HepG2 (cell line): ENCODE measurements around the gene P2RX1. TPM values are rescaled to one million over a fixed set of nuclear protein-coding genes. Genes with fewer than 3 reads are reported as not detected.

ENCODE experiments used
- ATAC-seq: fragments of 200-7000 bp; cut with Tn5 transposase; 3 replicates; pipeline ENCODE4 v1.9.1; 2020; ENCODE audit warnings: mild to moderate bottlenecking, moderate library complexity
- BruUV-seq: library from RNA; stranded (reverse); fragments of 400-500 nt; replicated peaks from 2 replicates; lab custom pipeline; 2021; lab: Mats Ljungman, UMichigan
- CTCF ChIA-PET: fragments of 300-600 bp; formaldehyde crosslinking; extraction: SDS; loops from one replicate; lab custom pipeline; 2021; ENCODE audit warnings: low total read pairs, inconsistent platforms, low intra/inter-chr PET ratio; lab: Yijun Ruan, JAX
- POLR2A ChIA-PET: fragments of 350-600 bp; sonication (Branson Sonifier 250); formaldehyde crosslinking; loops from one replicate; lab custom pipeline; 2020; ENCODE audit warnings: antibody characterized with exemption, inconsistent platforms; lab: Yijun Ruan, JAX
- DNase-seq: peaks from one replicate; pipeline ENCODE4 v3.0.0-alpha.2; 2015; ENCODE audit warnings: low spot score
- FAIRE-seq: peaks from 3 replicates; lab custom pipeline; 2011; peaks lifted over from hg19 to GRCh38; lab: Jason Lieb, UNC
- H2AFZ ChIP-seq: one replicate; pipeline ENCODE4 v1.6.1; 2011; ENCODE audit warnings: low read length, inconsistent platforms
- H3K27ac ChIP-seq: fragments of 300-600 bp; 3 replicates; pipeline ENCODE4 v1.8.0; 2011; ENCODE audit warnings: mixed run types, mild to moderate bottlenecking, mixed read lengths, low read length, inconsistent platforms; ENCODE audit not compliant: insufficient read depth; ENCODE audit errors: extremely low read length
- H3K27me3 ChIP-seq, 2 experiments: fragments of 200-600 bp in 1 of 2; 2 replicates in 1 of 2; 3 replicates in 1 of 2; pipeline versions ENCODE4 v1.6.0 to v1.8.0; 2011; ENCODE audit warnings: low read length in 2 of 2, mild to moderate bottlenecking in 2 of 2, moderate library complexity in 2 of 2, inconsistent platforms in 1 of 2; ENCODE audit not compliant: insufficient read depth in 2 of 2, control insufficient read depth in 1 of 2
- H3K36me3 ChIP-seq, 2 experiments: fragments of 200-600 bp in 1 of 2; replicated peaks in 1 of 2; 2 replicates in 1 of 2; 3 replicates in 1 of 2; pipeline versions ENCODE4 v1.5.1 to v1.8.0; 2011; ENCODE audit warnings: low read length in 2 of 2, inconsistent platforms in 1 of 2; ENCODE audit not compliant: insufficient read depth in 2 of 2, control insufficient read depth in 1 of 2
- H3K4me1 ChIP-seq: 2 replicates; pipeline ENCODE4 v1.5.1; 2012; ENCODE audit warnings: low read length, inconsistent platforms; ENCODE audit not compliant: insufficient read depth
- H3K4me2 ChIP-seq: 2 replicates; pipeline ENCODE4 v1.6.0; 2011; ENCODE audit warnings: low read depth, low read length, inconsistent platforms
- H3K4me3 ChIP-seq, 3 experiments: fragments of 200-600 bp in 1 of 3; sonication (generic), shearing (Covaris generic) in 1 of 3; replicated peaks in 1 of 3; 2 replicates each; pipeline ENCODE4 v1.5.1; 2011 to 2016; ENCODE audit warnings: low read length in 3 of 3, inconsistent platforms in 2 of 3, low read depth in 2 of 3, mild to moderate bottlenecking in 2 of 3, control low read depth in 1 of 3, mixed read lengths in 1 of 3; ENCODE audit not compliant: insufficient read depth in 1 of 3
- H3K79me2 ChIP-seq: one replicate; pipeline ENCODE4 v1.6.1; 2011; ENCODE audit warnings: low read length, inconsistent platforms; ENCODE audit not compliant: insufficient read depth
- H3K9ac ChIP-seq: 2 replicates; pipeline ENCODE4 v1.6.0; 2011; ENCODE audit warnings: mild to moderate bottlenecking, low read depth, low read length, inconsistent platforms; ENCODE audit not compliant: insufficient read depth
- H3K9me3 ChIP-seq: 2 replicates; pipeline ENCODE4 v1.5.1; 2012; ENCODE audit warnings: mild to moderate bottlenecking, low read length
- H4K20me1 ChIP-seq: 2 replicates; pipeline ENCODE4 v1.6.0; 2011; ENCODE audit warnings: inconsistent platforms, mild to moderate bottlenecking, low read length, moderate library complexity; ENCODE audit not compliant: insufficient read depth
- CEBPZ ChIP-seq: IDR thresholded peaks from 2 replicates; pipeline ENCODE4 v1.6.1; 2012; ENCODE audit warnings: low read length, improper control_type of control experiment
- FOSL1 ChIP-seq: sonication (generic); formaldehyde crosslinking; IDR thresholded peaks from 2 replicates; pipeline ENCODE4 v1.9.0; 2021; ENCODE audit warnings: missing genetic modification reagents, borderline replicate concordance
- FOXO1 ChIP-seq: sonication (generic); formaldehyde crosslinking; IDR thresholded peaks from 2 replicates; pipeline ENCODE4 v1.4.0; 2020; ENCODE audit warnings: missing genetic modification reagents
- HMGA1 ChIP-seq: sonication (generic); formaldehyde crosslinking; conservative IDR thresholded peaks from 2 replicates; pipeline ENCODE4 v1.4.0; 2020; ENCODE audit warnings: missing genetic modification reagents
- HNRNPH1 ChIP-seq: fragments of 200-400 bp; formaldehyde crosslinking; optimal IDR thresholded peaks from 2 replicates; pipeline ENCODE3; 2017; ENCODE audit warnings: mild to moderate bottlenecking, low read depth, low read length
- RCOR2 ChIP-seq: IDR thresholded peaks from 2 replicates; pipeline ENCODE4 v1.6.1; 2016; ENCODE audit warnings: missing biosample characterization, missing genetic modification reagents
- WIZ ChIP-seq: sonication (generic); formaldehyde crosslinking; IDR thresholded peaks from 2 replicates; pipeline ENCODE4 v1.5.1; 2020; ENCODE audit warnings: mild to moderate bottlenecking, missing genetic modification reagents
- ZHX2 ChIP-seq, 2 experiments: sonication (generic) in 1 of 2; formaldehyde crosslinking in 1 of 2; IDR thresholded peaks; 2 replicates each; pipeline versions ENCODE4 v1.6.1 to v1.9.0; 2014 to 2022; ENCODE audit warnings: antibody characterized with exemption in 1 of 2, borderline replicate concordance in 1 of 2, inconsistent platforms in 1 of 2, low read depth in 1 of 2, missing genetic modification reagents in 1 of 2
- ZNF24 ChIP-seq: fragments of 450-650 bp; IDR thresholded peaks from 2 replicates; pipeline ENCODE4 v1.6.1; 2017; ENCODE audit warnings: antibody characterized with exemption, mild to moderate bottlenecking
- ZNF615 ChIP-seq: sonication (generic); formaldehyde crosslinking; IDR thresholded peaks from 2 replicates; pipeline ENCODE4 v1.5.0; 2020; ENCODE audit warnings: mild to moderate bottlenecking, missing genetic modification reagents, borderline replicate concordance
- ZNF720 ChIP-seq: sonication (generic); formaldehyde crosslinking; IDR thresholded peaks from 2 replicates; pipeline ENCODE4 v1.4.0; 2020; ENCODE audit warnings: missing genetic modification reagents
- ZNF770 ChIP-seq: sonication (generic); formaldehyde crosslinking; IDR thresholded peaks from 2 replicates; pipeline ENCODE4 v1.5.0; 2020; ENCODE audit warnings: mild to moderate bottlenecking, missing genetic modification reagents
- ZSCAN12 ChIP-seq: sonication (generic); formaldehyde crosslinking; IDR thresholded peaks from 2 replicates; pipeline ENCODE4 v1.9.0; 2021; ENCODE audit warnings: mild to moderate bottlenecking, missing genetic modification reagents
- WGBS: methylation state at CpG from one replicate; pipeline ENCODE4 v1.1.6; 2017; ENCODE audit warnings: low lambda C conversion rate; 5-methylcytosine and 5-hydroxymethylcytosine counted together
- in situ Hi-C: cut with HindIII; loops from 2 replicates; pipeline ENCODE4 v1.10.0; 2017; ENCODE audit warnings: low pct_unique_long_range_greater_than_20kb; ENCODE audit not compliant: extremely low pct_ligation_motif_present
- intact Hi-C: fragments of 100-400 bp; cut with micrococcal nuclease; formaldehyde crosslinking; loops from one replicate; pipeline ENCODE4 v1.10.0; 2022; ENCODE audit not compliant: unreplicated experiment
- polyA plus RNA-seq, 8 experiments: library from polyadenylated mRNA; depleted of rRNA in 3 of 8; stranded (reverse) in 7 of 8; unstranded in 1 of 8; fragments of >200 nt; fragmentation: Illumina TruSeq in 4 of 8; extraction: Trizol in 4 of 8; gene quantifications; 2 replicates each; pipeline versions ENCODE4 v1.2.1 to v1.2.3, GENCODE V29; 2011 to 2016; ENCODE audit warnings: low read depth in 4 of 8, missing spikeins in 1 of 8, mixed read lengths in 1 of 8; ENCODE audit not compliant: insufficient read depth in 1 of 8
- total RNA-seq, 5 experiments: library from RNA; depleted of rRNA; stranded (reverse); fragments of >200 nt; fragmentation: Illumina TruSeq; extraction: Trizol; gene quantifications; 2 replicates each; pipeline ENCODE4 v1.2.3, GENCODE V29; 2016; ENCODE audit warnings: low read depth in 1 of 5

Gene P2RX1
- total and polyA plus RNA-seq, 2 of the 13 experiments (the other 11 are each of a cell fraction or from before 2014, with no cell fraction given), result 0.04 to 0.50 TPM

- TF ChIP-seq RCOR2 (CRISPR knock-in tag) (no peak), HNRNPH1 (no peak), ZSCAN12 (no peak), ZNF24 (no peak), FOSL1 (CRISPR knock-in tag) (no peak)
These were observed 31.0 kb downstream of the P2RX1 start (continued) for GRCh38 chr17:3885271-3885670.

GRCh38 chr17:3884188-3884587 is 32.1 kb downstream of the P2RX1 start:
- Histone ChIP-seq H4K20me1 (no peaks in the 10 kb centered on the region), H3K27me3 (no peaks in the 10 kb centered on the region), H3K9me3 (no peaks in the 10 kb centered on the region), H3K36me3 (no peaks in the 10 kb centered on the region; a peak in 1 of 5 replicates), H3K4me3 (no peak overlapping the region), H3K27ac (no peak overlapping the region), H3K79me2 (no peaks in the 10 kb centered on the region), H3K9ac (no peak overlapping the region), H3K4me2 (no peak overlapping the region), H2AFZ (no peak overlapping the region), H3K4me1 (peaks cover 8% of the 10 kb centered on the region; the same call in 1 of the 2 replicates)
- WGBS, result 90% methylated on average over 12 of the region's 12 CpGs
- no peak for FAIRE-seq
- intact Hi-C loops (no loop called here), in situ Hi-C loops (no loop called here)
- BruUV-seq, result no TSS peak
- POLR2A ChIA-PET, result no interaction called here
- CTCF ChIA-PET, result no interaction called here
- DNase-seq, result no peak
- ATAC-seq, result no peak
- TF ChIP-seq ZHX2 (IDR thresholded peaks at IDR 0.05; ENCODE audit: low read depth), result no peak
- no peak for TF ChIP-seq ZHX2 (CRISPR knock-in tag; IDR thresholded peaks at IDR 0.05; ENCODE audit: borderline replicate concordance)
- no peak for TF ChIP-seq WIZ (CRISPR knock-in tag)
- no peak for TF ChIP-seq HMGA1 (CRISPR knock-in tag)
- TF ChIP-seq ZNF615, result no peak
- TF ChIP-seq CEBPZ, result no peak
- TF ChIP-seq ZNF770 (CRISPR knock-in tag), result no peak
- TF ChIP-seq FOXO1 (CRISPR knock-in tag), result no peak
- no peak for TF ChIP-seq ZNF720
